Measurements from ENCODE around the gene THADA. TPM values are rescaled to one million over a fixed set of nuclear protein-coding genes. Genes with fewer than 3 reads are reported as not detected.
"Not testable (repeated sequence)": the region's sequence is repeated elsewhere in the genome, so short reads cannot be mapped to it uniquely, and the experiment has no call there.

The THADA gene
- total RNA-seq = 10 to 100 TPM; 36.3 to 36.9 TPM

- Mint-ChIP-seq H3K36me3 (ENCODE audit: low read depth) (peaks cover 32% of the 10 kb centered on the region), H3K27me3 (peaks cover 3% of the 10 kb centered on the region), H3K9me3 (no peaks in the 10 kb centered on the region), H3K4me3 (peak within 1 kb of the TSS; percentile 97), H3K4me1 (peaks cover 21% of the 10 kb centered on the region), H3K27ac (peak within 1 kb of the TSS; percentile 99)
- ATAC-seq (replicated peaks) = peak; percentile 98
Measured at GRCh38 chr2:43595603-43596412, at the start of gene THADA. THADA (minus strand) TSS chr2:43596038; CDS start chr2:43592392, 3,646 bp downstream.

- Mint-ChIP-seq H3K27me3 (peaks cover 4% of the 10 kb centered on the region), H3K4me3 (no peak overlapping the region), H3K4me1 (no peaks in the 10 kb centered on the region), H3K27ac (no peak overlapping the region), H3K36me3 (ENCODE audit: low read depth) (no peaks in the 10 kb centered on the region), H3K9me3 (no peaks in the 10 kb centered on the region)
- ATAC-seq (replicated peaks) = no peak
Measured at GRCh38 chr2:43643680-43644079, 47.8 kb upstream of the THADA start.

- peaks cover 6% of the 10 kb centered on the region for H3K27me3 Mint-ChIP-seq
- H3K4me3 Mint-ChIP-seq = no peak overlapping the region
- H3K9me3 Mint-ChIP-seq = no peaks in the 10 kb centered on the region
- no peak overlapping the region for H3K27ac Mint-ChIP-seq
- H3K36me3 Mint-ChIP-seq (ENCODE audit: low read depth) = no peaks in the 10 kb centered on the region
- H3K4me1 Mint-ChIP-seq = no peaks in the 10 kb centered on the region
- ATAC-seq (replicated peaks) = no peak
Measured at GRCh38 chr2:43642363-43642762, 46.5 kb upstream of the THADA start.

- H3K9me3 Mint-ChIP-seq = no peaks in the 10 kb centered on the region
- peaks cover 23% of the 10 kb centered on the region for H3K27me3 Mint-ChIP-seq
- H3K27ac Mint-ChIP-seq = peak within 1 kb of the TSS; percentile 78
- ATAC-seq (replicated peaks) = peak; percentile 100
- H3K4me3 Mint-ChIP-seq = peak within 1 kb of the TSS; percentile 91
- peaks cover 5% of the 10 kb centered on the region for H3K4me1 Mint-ChIP-seq
- H3K36me3 Mint-ChIP-seq (ENCODE audit: low read depth) = no peaks in the 10 kb centered on the region
Measured at GRCh38 chr2:43637030-43637803, 41.4 kb upstream of the THADA start, which contains the start of gene PLEKHH2. PLEKHH2 (plus strand) TSS chr2:43637260; CDS start chr2:43644674, 7,414 bp downstream.

- Mint-ChIP-seq H3K4me3 (peak overlapping the region; percentile 91), H3K4me1 (peaks cover 5% of the 10 kb centered on the region), H3K36me3 (ENCODE audit: low read depth) (no peaks in the 10 kb centered on the region), H3K27ac (peak overlapping the region; percentile 78), H3K9me3 (no peaks in the 10 kb centered on the region), H3K27me3 (peaks cover 28% of the 10 kb centered on the region)
- peak; percentile 49 for ATAC-seq (replicated peaks)
Measured at GRCh38 chr2:43636621-43637020, 40.8 kb upstream of the THADA start.

GRCh38 chr2:43636153-43636552, 40.3 kb upstream of the THADA start:
- H3K36me3 Mint-ChIP-seq (ENCODE audit: low read depth); H3K4me1 Mint-ChIP-seq; ATAC-seq (replicated peaks); H3K9me3 Mint-ChIP-seq: not testable (repeated sequence)
- Mint-ChIP-seq H3K27me3 (peaks cover 28% of the 10 kb centered on the region), H3K4me3 (peak overlapping the region; percentile 91), H3K27ac (peak overlapping the region; percentile 78)

GRCh38 chr2:43634604-43635306, 38.9 kb upstream of the THADA start:
- Mint-ChIP-seq H3K27ac (no peak overlapping the region), H3K36me3 (ENCODE audit: low read depth) (no peaks in the 10 kb centered on the region), H3K9me3 (no peaks in the 10 kb centered on the region), H3K27me3 (peaks cover 28% of the 10 kb centered on the region), H3K4me1 (peaks cover 5% of the 10 kb centered on the region), H3K4me3 (no peak overlapping the region)
- ATAC-seq (replicated peaks) = no peak

- Mint-ChIP-seq H3K4me3 (no peak overlapping the region), H3K36me3 (ENCODE audit: low read depth) (no peaks in the 10 kb centered on the region), H3K4me1 (peaks cover 4% of the 10 kb centered on the region), H3K27ac (no peak overlapping the region), H3K27me3 (peaks cover 23% of the 10 kb centered on the region), H3K9me3 (no peaks in the 10 kb centered on the region)
- ATAC-seq (replicated peaks) = no peak
Measured at GRCh38 chr2:43631618-43632317, 35.9 kb upstream of the THADA start.

GRCh38 chr2:43622931-43623451, 27.2 kb upstream of the THADA start:
- ATAC-seq (replicated peaks) = no peak
- peaks cover 8% of the 10 kb centered on the region for H3K27me3 Mint-ChIP-seq
- H3K4me1 Mint-ChIP-seq = no peaks in the 10 kb centered on the region
- H3K27ac Mint-ChIP-seq = no peak overlapping the region
- H3K9me3 Mint-ChIP-seq = no peaks in the 10 kb centered on the region
- H3K4me3 Mint-ChIP-seq = no peak overlapping the region
- no peaks in the 10 kb centered on the region for H3K36me3 Mint-ChIP-seq (ENCODE audit: low read depth)

GRCh38 chr2:43619511-43619910, 23.7 kb upstream of the THADA start:
- Mint-ChIP-seq H3K9me3 (no peaks in the 10 kb centered on the region), H3K27me3 (peaks cover 13% of the 10 kb centered on the region), H3K4me3 (no peak overlapping the region), H3K36me3 (ENCODE audit: low read depth) (no peaks in the 10 kb centered on the region), H3K4me1 (no peaks in the 10 kb centered on the region), H3K27ac (no peak overlapping the region)
- ATAC-seq (replicated peaks) = no peak

GRCh38 chr2:43616967-43617680, 21.3 kb upstream of the THADA start:
- Mint-ChIP-seq H3K36me3 (ENCODE audit: low read depth) (no peaks in the 10 kb centered on the region), H3K27me3 (peaks cover 10% of the 10 kb centered on the region), H3K4me1 (peaks cover 4% of the 10 kb centered on the region), H3K9me3 (no peaks in the 10 kb centered on the region), H3K27ac (no peak overlapping the region), H3K4me3 (no peak overlapping the region)
- ATAC-seq (replicated peaks) = no peak

GRCh38 chr2:43612944-43613343, 17.1 kb upstream of the THADA start:
- Mint-ChIP-seq H3K4me1 (peaks cover 10% of the 10 kb centered on the region), H3K36me3 (ENCODE audit: low read depth) (no peaks in the 10 kb centered on the region), H3K4me3 (no peak overlapping the region), H3K27me3 (peaks cover 4% of the 10 kb centered on the region), H3K27ac (no peak overlapping the region), H3K9me3 (no peaks in the 10 kb centered on the region)
- ATAC-seq (replicated peaks) = no peak
